BLaER1 treated with 17β-estradiol and CSF1 and Interleukin-3, amounts not matched to agents 10 nM and 100 nM (cell line): ENCODE measurements around the gene MNX1.

Source experiments
- H3K27ac ChIP-seq, 11 experiments: shearing (Covaris generic); formaldehyde crosslinking; 2 replicates each; pipeline ENCODE4 v1.8.1; 2022
- H3K27me3 ChIP-seq, 11 experiments: shearing (Covaris generic); formaldehyde crosslinking; 2 replicates each; pipeline ENCODE4 v1.8.1; 2022
- H3K36me3 ChIP-seq, 11 experiments: shearing (Covaris generic); formaldehyde crosslinking; 2 replicates each; pipeline ENCODE4 v1.8.1; 2022
- H3K4me1 ChIP-seq, 10 experiments: shearing (Covaris generic); formaldehyde crosslinking; 2 replicates each; pipeline ENCODE4 v1.8.1; 2022
- H3K4me2 ChIP-seq, 11 experiments: shearing (Covaris generic); formaldehyde crosslinking; 2 replicates each; pipeline ENCODE4 v1.8.1; 2022
- H3K4me3 ChIP-seq, 10 experiments: shearing (Covaris generic); formaldehyde crosslinking; 2 replicates each; pipeline ENCODE4 v1.8.1; 2022
- H3K9ac ChIP-seq, 11 experiments: shearing (Covaris generic); formaldehyde crosslinking; 2 replicates each; pipeline ENCODE4 v1.8.1; 2022
- H3K9me3 ChIP-seq, 11 experiments: shearing (Covaris generic); formaldehyde crosslinking; replicated peaks in 1 of 11; 2 replicates each; pipeline ENCODE4 v1.8.1; 2022
- H4K20me1 ChIP-seq, 11 experiments: shearing (Covaris generic); formaldehyde crosslinking; 2 replicates each; pipeline ENCODE4 v1.8.1; 2022
- Cebpa-rat ChIP-seq, 11 experiments: shearing (Covaris generic); IDR thresholded peaks; 2 replicates each; pipeline ENCODE4 v1.8.1; 2022

Gene MNX1

GRCh38 chr7:157035302-157035701 is 24.8 kb upstream of the MNX1 start:
- H4K20me1 ChIP-seq: no peaks in the 10 kb centered on the region; a peak in 1 of 22 replicates

GRCh38 chr7:157033483-157034473 is 23.3 kb upstream of the MNX1 start:
- Histone ChIP-seq H3K4me1 (peaks cover 0 to 8% (median 0%) of the 10 kb centered on the region in 10 experiments; a peak in 1 of 20 replicates), H3K4me2 (no peak overlapping the region; a peak in 1 of 22 replicates), H3K4me3 (no peak overlapping the region), H3K27me3 (peaks cover 0 to 9% (median 0%) of the 10 kb centered on the region in 11 experiments; a peak in 3 of 22 replicates), H3K36me3 (no peaks in the 10 kb centered on the region), H4K20me1 (no peaks in the 10 kb centered on the region), H3K9me3 (peaks cover 6 to 18% (median 10%) of the 10 kb centered on the region in 11 experiments; a peak in 17 of 22 replicates), H3K9ac (no peak overlapping the region), H3K27ac (no peak overlapping the region)
- TF ChIP-seq Cebpa-rat (IDR thresholded peaks at IDR 0.05): no peak

More at GRCh38 chr7:157035302-157035701, 24.8 kb upstream of the MNX1 start:
- Histone ChIP-seq H3K4me1 (peaks cover 0 to 8% (median 0%) of the 10 kb centered on the region in 10 experiments; a peak in 1 of 20 replicates), H3K4me2 (no peak overlapping the region), H3K27ac (no peak overlapping the region), H3K9me3 (peaks cover 6 to 18% (median 10%) of the 10 kb centered on the region in 11 experiments; a peak in 17 of 22 replicates), H3K36me3 (no peaks in the 10 kb centered on the region), H3K27me3 (peaks cover 0 to 9% (median 0%) of the 10 kb centered on the region in 11 experiments; a peak in 2 of 22 replicates), H3K4me3 (no peak overlapping the region), H3K9ac (no peak overlapping the region)
- TF ChIP-seq Cebpa-rat (IDR thresholded peaks at IDR 0.05): no peak

GRCh38 chr7:157032644-157033482 is 22.4 kb upstream of the MNX1 start:
- Histone ChIP-seq H3K27me3 (peaks cover 0 to 12% (median 0%) of the 10 kb centered on the region in 11 experiments; a peak in 3 of 22 replicates), H3K9ac (no peak overlapping the region), H3K27ac (no peak overlapping the region), H3K36me3 (no peaks in the 10 kb centered on the region), H3K4me2 (no peak overlapping the region; a peak in 1 of 22 replicates), H3K4me3 (no peak overlapping the region), H3K4me1 (peaks cover 0 to 8% (median 0%) of the 10 kb centered on the region in 10 experiments; a peak in 1 of 20 replicates), H3K9me3 (peaks cover 6 to 18% (median 10%) of the 10 kb centered on the region in 11 experiments; a peak in 17 of 22 replicates), H4K20me1 (peaks cover 0 to 4% (median 0%) of the 10 kb centered on the region in 11 experiments; a peak in 1 of 22 replicates)
- no peak for TF ChIP-seq Cebpa-rat (IDR thresholded peaks at IDR 0.05)

- peaks cover 0 to 12% (median 0%) of the 10 kb centered on the region in 11 experiments; a peak in 5 of 22 replicates for H3K27me3 ChIP-seq
- H4K20me1 ChIP-seq: peaks cover 0 to 4% (median 0%) of the 10 kb centered on the region in 11 experiments; a peak in 1 of 22 replicates
- H3K4me2 ChIP-seq: no peak overlapping the region
- no peaks in the 10 kb centered on the region for H3K36me3 ChIP-seq
- peaks cover 6 to 18% (median 10%) of the 10 kb centered on the region in 11 experiments; a peak in 17 of 22 replicates for H3K9me3 ChIP-seq
- H3K9ac ChIP-seq: no peak overlapping the region
- H3K4me1 ChIP-seq: peaks cover 0 to 8% (median 0%) of the 10 kb centered on the region in 10 experiments; a peak in 1 of 20 replicates
- H3K27ac ChIP-seq: no peak overlapping the region
- H3K4me3 ChIP-seq: no peak overlapping the region
- TF ChIP-seq Cebpa-rat (IDR thresholded peaks at IDR 0.05): no peak
Measured at GRCh38 chr7:157032128-157032527, 21.7 kb upstream of the MNX1 start.

- Histone ChIP-seq H3K4me2 (no peak overlapping the region), H4K20me1 (peaks cover 0 to 4% (median 0%) of the 10 kb centered on the region in 11 experiments; a peak in 1 of 22 replicates), H3K27me3 (peaks cover 20 to 50% (median 29%) of the 10 kb centered on the region in 11 experiments), H3K4me1 (peaks cover 0 to 7% (median 0%) of the 10 kb centered on the region in 10 experiments; a peak in 1 of 20 replicates), H3K9me3 (peaks cover 0 to 10% (median 0%) of the 10 kb centered on the region in 11 experiments; a peak in 2 of 22 replicates), H3K9ac (no peak overlapping the region), H3K36me3 (no peaks in the 10 kb centered on the region), H3K27ac (no peak overlapping the region), H3K4me3 (no peak overlapping the region)
- TF ChIP-seq Cebpa-rat (IDR thresholded peaks at IDR 0.05): no peak
Measured at GRCh38 chr7:157028199-157028903, 17.9 kb upstream of the MNX1 start.

- no peak overlapping the region for H3K4me3 ChIP-seq
- peaks cover 0 to 2% (median 0%) of the 10 kb centered on the region in 10 experiments; a peak in 1 of 20 replicates for H3K4me1 ChIP-seq
- no peaks in the 10 kb centered on the region for H3K36me3 ChIP-seq
- H4K20me1 ChIP-seq: peaks cover 0 to 8% (median 0%) of the 10 kb centered on the region in 11 experiments; a peak in 5 of 22 replicates
- peaks cover 27 to 53% (median 35%) of the 10 kb centered on the region in 11 experiments for H3K27me3 ChIP-seq
- 0 out of 22 replicates have a peak, but pooled peaks of 1 of the 11 experiments have one; percentile 18 for TF ChIP-seq Cebpa-rat (IDR thresholded peaks at IDR 0.05)
- H3K4me2 ChIP-seq: no peak overlapping the region
- H3K9ac ChIP-seq: no peak overlapping the region
- peaks cover 0 to 10% (median 0%) of the 10 kb centered on the region in 11 experiments; a peak in 2 of 22 replicates for H3K9me3 ChIP-seq
- H3K27ac ChIP-seq: no peak overlapping the region
Measured at GRCh38 chr7:157027568-157028198, 17.2 kb upstream of the MNX1 start.

- no peak overlapping the region for H3K27ac ChIP-seq
- peaks cover 0 to 30% (median 21%) of the 10 kb centered on the region in 11 experiments; a peak in 14 of 22 replicates for H4K20me1 ChIP-seq
- no peak overlapping the region for H3K9ac ChIP-seq
- H3K27me3 ChIP-seq: peaks cover 57 to 77% (median 65%) of the 10 kb centered on the region in 11 experiments
- H3K4me1 ChIP-seq: no peaks in the 10 kb centered on the region
- no peaks in the 10 kb centered on the region for H3K36me3 ChIP-seq
- peaks cover 12 to 30% (median 23%) of the 10 kb centered on the region in 11 experiments; a peak in 21 of 22 replicates for H3K9me3 ChIP-seq
- no peak overlapping the region for H3K4me2 ChIP-seq
- no peak overlapping the region for H3K4me3 ChIP-seq
- no peak for TF ChIP-seq Cebpa-rat (IDR thresholded peaks at IDR 0.05)
Measured at GRCh38 chr7:157024716-157025115, 14.3 kb upstream of the MNX1 start.
